Measurements from ENCODE around the gene RAD51D.

RAD51D gene

DNA sequence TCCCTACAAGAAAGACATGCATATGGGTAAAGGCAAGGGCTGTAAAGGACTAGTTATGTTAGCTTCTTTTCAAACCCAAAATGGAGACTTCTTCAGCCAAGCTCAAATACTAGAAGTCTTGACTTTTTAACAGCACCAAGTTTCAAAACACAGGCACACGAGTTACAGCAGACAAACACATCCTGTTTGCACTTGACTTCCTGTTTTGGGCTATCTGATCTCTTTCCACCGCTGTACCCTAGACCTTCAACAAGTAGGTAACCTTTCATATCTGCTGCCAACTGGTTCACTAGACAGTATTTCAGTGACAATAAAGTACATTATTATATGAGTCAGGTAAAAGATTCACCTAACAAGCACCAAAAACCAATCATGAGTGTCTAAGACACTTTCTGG, 68.5 kb downstream of the RAD51D start:
- Histone ChIP-seq H3K4me3 (ENCODE audit: low read length) (peak overlapping the region; percentile 52), H3K79me2 (ENCODE audit: low read length) (peaks cover 79% of the 10 kb centered on the region), H3K9ac (ENCODE audit: low read length) (peak overlapping the region; percentile 60), H3K27ac (ENCODE audit: low read length) (peak overlapping the region; percentile 84), H2AFZ (ENCODE audit: low read depth, low read length) (0 out of 2 replicates have a peak overlapping the region, but pooled peaks have one; percentile 26), H3K9me3 (ENCODE audit: insufficient read depth, low read length) (no peaks in the 10 kb centered on the region), H3K4me1 (ENCODE audit: low read length) (peaks cover 61% of the 10 kb centered on the region), H3K27me3 (ENCODE audit: low read depth, low read length) (no peaks in the 10 kb centered on the region), H4K20me1 (ENCODE audit: insufficient read depth, low read length) (0 out of 2 replicates have a peak, but pooled peaks cover 2% of the 10 kb centered on the region), H3K36me3 (replicated peaks; ENCODE audit: low read depth, low read length) (peaks cover 7% of the 10 kb centered on the region), H3K4me2 (ENCODE audit: low read length) (peak overlapping the region; percentile 79)
- TF ChIP-seq, protein P1, sequence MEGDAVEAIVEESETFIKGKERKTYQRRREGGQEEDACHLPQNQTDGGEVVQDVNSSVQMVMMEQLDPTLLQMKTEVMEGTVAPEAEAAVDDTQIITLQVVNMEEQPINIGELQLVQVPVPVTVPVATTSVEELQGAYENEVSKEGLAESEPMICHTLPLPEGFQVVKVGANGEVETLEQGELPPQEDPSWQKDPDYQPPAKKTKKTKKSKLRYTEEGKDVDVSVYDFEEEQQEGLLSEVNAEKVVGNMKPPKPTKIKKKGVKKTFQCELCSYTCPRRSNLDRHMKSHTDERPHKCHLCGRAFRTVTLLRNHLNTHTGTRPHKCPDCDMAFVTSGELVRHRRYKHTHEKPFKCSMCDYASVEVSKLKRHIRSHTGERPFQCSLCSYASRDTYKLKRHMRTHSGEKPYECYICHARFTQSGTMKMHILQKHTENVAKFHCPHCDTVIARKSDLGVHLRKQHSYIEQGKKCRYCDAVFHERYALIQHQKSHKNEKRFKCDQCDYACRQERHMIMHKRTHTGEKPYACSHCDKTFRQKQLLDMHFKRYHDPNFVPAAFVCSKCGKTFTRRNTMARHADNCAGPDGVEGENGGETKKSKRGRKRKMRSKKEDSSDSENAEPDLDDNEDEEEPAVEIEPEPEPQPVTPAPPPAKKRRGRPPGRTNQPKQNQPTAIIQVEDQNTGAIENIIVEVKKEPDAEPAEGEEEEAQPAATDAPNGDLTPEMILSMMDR (IDR thresholded peaks at IDR 0.05; ENCODE audit: low read depth, low read length) = no peak
- no peak for TF ChIP-seq EZH2phosphoT487 (IDR thresholded peaks at IDR 0.05; ENCODE audit: low read depth)

DNA sequence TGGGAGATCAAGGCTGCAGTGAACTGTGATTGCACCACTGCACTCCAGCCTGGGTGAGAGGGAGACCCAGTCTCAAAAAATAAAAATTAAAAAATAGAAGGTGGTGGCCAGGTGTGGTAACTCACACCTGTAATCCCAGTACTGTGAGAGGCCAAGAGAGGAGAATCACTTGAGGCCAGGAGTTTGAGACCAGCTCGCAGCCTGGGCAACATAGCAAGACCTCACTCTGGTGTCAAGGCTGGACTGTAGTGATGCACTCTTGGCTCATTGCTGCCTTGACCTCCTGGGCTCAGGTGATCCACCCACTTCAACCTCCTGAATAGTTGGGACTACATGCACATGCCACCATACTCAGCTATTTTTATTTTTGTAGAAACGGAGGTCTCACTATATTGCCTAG, 69.5 kb downstream of the RAD51D start:
- H3K4me1 ChIP-seq (ENCODE audit: low read length) = peaks cover 71% of the 10 kb centered on the region
- H4K20me1 ChIP-seq (ENCODE audit: insufficient read depth, low read length) = 0 out of 2 replicates have a peak, but pooled peaks cover 2% of the 10 kb centered on the region
- TF ChIP-seq EZH2phosphoT487 (IDR thresholded peaks at IDR 0.05; ENCODE audit: low read depth) = no peak
- TF ChIP-seq, protein P1 (IDR thresholded peaks at IDR 0.05; ENCODE audit: low read depth, low read length) = no peak
- no peak overlapping the region for H3K9ac ChIP-seq (ENCODE audit: low read length)
- no peak overlapping the region for H3K27ac ChIP-seq (ENCODE audit: low read length)
- H3K4me3 ChIP-seq (ENCODE audit: low read length) = no peak overlapping the region
- H3K36me3 ChIP-seq (replicated peaks; ENCODE audit: low read depth, low read length) = peaks cover 7% of the 10 kb centered on the region
- no peak overlapping the region for H2AFZ ChIP-seq (ENCODE audit: low read depth, low read length)
- H3K79me2 ChIP-seq (ENCODE audit: low read length) = peaks cover 81% of the 10 kb centered on the region
- H3K9me3 ChIP-seq (ENCODE audit: insufficient read depth, low read length) = no peaks in the 10 kb centered on the region
- H3K4me2 ChIP-seq (ENCODE audit: low read length) = no peak overlapping the region
- H3K27me3 ChIP-seq (ENCODE audit: low read depth, low read length) = no peaks in the 10 kb centered on the region

DNA sequence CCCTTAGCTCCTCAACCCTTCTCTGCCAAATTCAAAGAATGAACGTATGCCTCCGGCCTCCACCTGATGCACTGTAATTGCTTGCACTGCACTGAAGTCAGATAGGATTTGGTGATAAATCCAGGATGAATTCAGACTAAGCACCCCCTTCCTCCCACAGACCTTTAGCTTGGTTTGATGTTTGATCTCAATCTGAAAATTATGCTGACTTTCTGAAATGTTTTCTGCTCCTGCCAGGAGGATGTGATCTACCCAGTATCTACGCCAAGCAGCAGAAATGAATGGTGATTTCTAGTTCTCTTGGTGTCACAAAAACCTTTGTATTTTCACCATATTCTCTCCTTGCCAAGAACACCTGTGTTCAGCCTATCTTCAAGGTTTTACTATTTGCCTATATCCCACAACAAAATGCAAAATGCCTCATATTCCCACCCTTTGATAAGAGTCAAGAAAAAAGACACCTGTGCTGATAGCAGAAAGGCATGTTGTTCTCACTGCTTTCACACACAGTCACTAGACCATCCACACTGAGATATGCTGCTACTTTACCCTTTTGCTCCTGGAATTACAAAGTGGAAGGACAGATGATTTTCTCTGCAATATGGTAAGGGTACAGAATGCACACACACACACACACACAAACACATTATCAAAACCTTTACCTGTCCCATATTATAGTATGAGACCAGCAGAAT, 70.8 kb downstream of the RAD51D start:
- Histone ChIP-seq H3K79me2 (ENCODE audit: low read length) (peaks cover 85% of the 10 kb centered on the region), H3K27ac (ENCODE audit: low read length) (peak overlapping the region; percentile 10), H3K4me2 (ENCODE audit: low read length) (peak overlapping the region; percentile 2), H3K27me3 (ENCODE audit: low read depth, low read length) (no peaks in the 10 kb centered on the region), H4K20me1 (ENCODE audit: insufficient read depth, low read length) (0 out of 2 replicates have a peak, but pooled peaks cover 2% of the 10 kb centered on the region), H3K36me3 (replicated peaks; ENCODE audit: low read depth, low read length) (peaks cover 7% of the 10 kb centered on the region), H3K9ac (ENCODE audit: low read length) (no peak overlapping the region), H3K9me3 (ENCODE audit: insufficient read depth, low read length) (no peaks in the 10 kb centered on the region), H3K4me1 (ENCODE audit: low read length) (peaks cover 84% of the 10 kb centered on the region), H3K4me3 (ENCODE audit: low read length) (no peak overlapping the region), H2AFZ (ENCODE audit: low read depth, low read length) (no peak overlapping the region)
- TF ChIP-seq, protein P1 (IDR thresholded peaks at IDR 0.05; ENCODE audit: low read depth, low read length) = no peak

DNA sequence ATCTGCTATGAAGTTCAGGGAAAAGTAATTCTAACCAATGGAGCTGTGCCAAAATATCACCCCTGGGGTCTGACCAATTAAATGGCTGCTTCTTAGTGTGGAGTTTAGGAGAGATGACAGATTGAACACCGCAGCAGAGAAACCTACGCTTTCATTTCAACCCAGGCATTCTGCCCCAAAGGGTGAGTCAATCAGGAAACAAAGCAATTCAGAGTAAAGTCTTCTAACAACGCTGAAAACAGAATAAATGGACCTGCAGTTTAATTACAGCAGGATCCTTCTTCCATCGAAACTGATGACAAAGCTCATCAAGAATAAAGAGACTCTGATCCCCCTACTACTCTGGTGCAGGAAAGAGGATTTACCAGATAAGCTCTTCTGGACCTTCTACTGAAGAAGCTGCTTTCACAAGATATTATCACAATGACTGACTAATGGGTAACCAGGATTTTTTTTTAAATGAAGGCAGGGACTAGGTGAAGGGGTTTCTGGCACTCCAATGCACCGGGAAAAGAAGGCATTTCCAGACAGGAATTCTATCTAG, 72.8 kb downstream of the RAD51D start:
- peak overlapping the region; percentile 98 for H3K27ac ChIP-seq (ENCODE audit: low read length)
- peaks cover 11% of the 10 kb centered on the region for H3K36me3 ChIP-seq (replicated peaks; ENCODE audit: low read depth, low read length)
- H3K4me1 ChIP-seq (ENCODE audit: low read length) = peaks cover 89% of the 10 kb centered on the region
- no peaks in the 10 kb centered on the region for H4K20me1 ChIP-seq (ENCODE audit: insufficient read depth, low read length)
- H3K4me2 ChIP-seq (ENCODE audit: low read length) = peak overlapping the region; percentile 96
- no peaks in the 10 kb centered on the region for H3K9me3 ChIP-seq (ENCODE audit: insufficient read depth, low read length)
- H3K4me3 ChIP-seq (ENCODE audit: low read length) = peak overlapping the region; percentile 76
- no peak for TF ChIP-seq EZH2phosphoT487 (IDR thresholded peaks at IDR 0.05; ENCODE audit: low read depth)
- TF ChIP-seq, protein P1 (IDR thresholded peaks at IDR 0.05; ENCODE audit: low read depth, low read length) = no peak
- peak overlapping the region; percentile 76 for H3K9ac ChIP-seq (ENCODE audit: low read length)
- peaks cover 81% of the 10 kb centered on the region for H3K79me2 ChIP-seq (ENCODE audit: low read length)
- H2AFZ ChIP-seq (ENCODE audit: low read depth, low read length) = no peak overlapping the region
- no peaks in the 10 kb centered on the region for H3K27me3 ChIP-seq (ENCODE audit: low read depth, low read length)

Measured in OCI-LY3 (cell line).